ENCODE measurements around the gene GLI3. TPM values are rescaled to one million over a fixed set of nuclear protein-coding genes. Genes with fewer than 3 reads are reported as not detected.
A peak's percentile ranks its signal among the peaks of the same experiment; 100 is the strongest.

GLI3 gene
- total and polyA plus RNA-seq, 2 experiments from 2014 or later: 15.2 to 27.9 TPM

GRCh38 chr7:41964183-41964753 is 272.7 kb downstream of the GLI3 start:
- H3K36me3 ChIP-seq: peaks cover 21% of the 10 kb centered on the region
- no peaks in the 10 kb centered on the region for H3K9me3 ChIP-seq (ENCODE audit: low read depth)
- H3K27ac ChIP-seq: no peak overlapping the region
- H3K4me3 ChIP-seq: no peak overlapping the region
- no peak for DNase-seq (ENCODE audit: low read depth in 1 of 2, low spot score in 1 of 2)
- no peak for TF ChIP-seq CTCF (IDR thresholded peaks at IDR 0.05; ENCODE audit: low read depth, low read length)
- H3K4me1 ChIP-seq (ENCODE audit: low read depth): no peaks in the 10 kb centered on the region
- H3K27me3 ChIP-seq: no peaks in the 10 kb centered on the region

- Histone ChIP-seq H3K27me3 (no peaks in the 10 kb centered on the region), H3K4me1 (ENCODE audit: low read depth) (peaks cover 12% of the 10 kb centered on the region), H3K27ac (no peak overlapping the region), H3K36me3 (no peaks in the 10 kb centered on the region), H3K9me3 (ENCODE audit: low read depth) (no peaks in the 10 kb centered on the region), H3K4me3 (no peak overlapping the region)
- TF ChIP-seq CTCF (IDR thresholded peaks at IDR 0.05; ENCODE audit: low read depth, low read length): no peak
- peak in 1 of 2 donors; percentile 51 for DNase-seq (ENCODE audit: low read depth in 1 of 2, low spot score in 1 of 2)
Observed at GRCh38 chr7:41956705-41957104, 280.3 kb downstream of the GLI3 start.

- no peak overlapping the region for H3K4me3 ChIP-seq
- TF ChIP-seq CTCF (IDR thresholded peaks at IDR 0.05; ENCODE audit: low read depth, low read length): no peak
- H3K4me1 ChIP-seq (ENCODE audit: low read depth): peaks cover 12% of the 10 kb centered on the region
- no peak overlapping the region for H3K27ac ChIP-seq
- peak; percentile 73 to 100 for DNase-seq (ENCODE audit: low read depth in 1 of 2, low spot score in 1 of 2)
- H3K9me3 ChIP-seq (ENCODE audit: low read depth): no peaks in the 10 kb centered on the region
- H3K27me3 ChIP-seq: no peaks in the 10 kb centered on the region
- no peaks in the 10 kb centered on the region for H3K36me3 ChIP-seq
Observed at GRCh38 chr7:41955893-41956675, 280.9 kb downstream of the GLI3 start.

- H3K4me3 ChIP-seq: no peak overlapping the region
- DNase-seq (ENCODE audit: low read depth in 1 of 2, low spot score in 1 of 2): no peak
- H3K4me1 ChIP-seq (ENCODE audit: low read depth): peaks cover 12% of the 10 kb centered on the region
- H3K27me3 ChIP-seq: no peaks in the 10 kb centered on the region
- no peaks in the 10 kb centered on the region for H3K36me3 ChIP-seq
- H3K27ac ChIP-seq: no peak overlapping the region
- H3K9me3 ChIP-seq (ENCODE audit: low read depth): no peaks in the 10 kb centered on the region
- no peak for TF ChIP-seq CTCF (IDR thresholded peaks at IDR 0.05; ENCODE audit: low read depth, low read length)
Observed at GRCh38 chr7:41955451-41955850, 281.6 kb downstream of the GLI3 start.

- TF ChIP-seq CTCF (IDR thresholded peaks at IDR 0.05; ENCODE audit: low read depth, low read length): no peak
- Histone ChIP-seq H3K36me3 (no peaks in the 10 kb centered on the region), H3K27me3 (no peaks in the 10 kb centered on the region), H3K27ac (no peak overlapping the region), H3K9me3 (ENCODE audit: low read depth) (no peaks in the 10 kb centered on the region), H3K4me1 (ENCODE audit: low read depth) (peaks cover 12% of the 10 kb centered on the region), H3K4me3 (no peak overlapping the region)
- DNase-seq (ENCODE audit: low read depth in 1 of 2, low spot score in 1 of 2): no peak
Observed at GRCh38 chr7:41954976-41955375, 282.0 kb downstream of the GLI3 start.
